Inferior parietal cortex (tissue), 1 donor: ENCODE measurements around the gene TMEM92.
A peak's percentile ranks its signal among the peaks of the same experiment; 100 is the strongest.
"Not testable (repeated sequence)": the region's sequence is repeated elsewhere in the genome, so short reads cannot be mapped to it uniquely, and the experiment has no call there.

Source experiments
- DNase-seq: peaks from one replicate; pipeline ENCODE4 v3.0.0-alpha.2; 2016; ENCODE audit errors: extremely low spot score

Gene TMEM92

DNA sequence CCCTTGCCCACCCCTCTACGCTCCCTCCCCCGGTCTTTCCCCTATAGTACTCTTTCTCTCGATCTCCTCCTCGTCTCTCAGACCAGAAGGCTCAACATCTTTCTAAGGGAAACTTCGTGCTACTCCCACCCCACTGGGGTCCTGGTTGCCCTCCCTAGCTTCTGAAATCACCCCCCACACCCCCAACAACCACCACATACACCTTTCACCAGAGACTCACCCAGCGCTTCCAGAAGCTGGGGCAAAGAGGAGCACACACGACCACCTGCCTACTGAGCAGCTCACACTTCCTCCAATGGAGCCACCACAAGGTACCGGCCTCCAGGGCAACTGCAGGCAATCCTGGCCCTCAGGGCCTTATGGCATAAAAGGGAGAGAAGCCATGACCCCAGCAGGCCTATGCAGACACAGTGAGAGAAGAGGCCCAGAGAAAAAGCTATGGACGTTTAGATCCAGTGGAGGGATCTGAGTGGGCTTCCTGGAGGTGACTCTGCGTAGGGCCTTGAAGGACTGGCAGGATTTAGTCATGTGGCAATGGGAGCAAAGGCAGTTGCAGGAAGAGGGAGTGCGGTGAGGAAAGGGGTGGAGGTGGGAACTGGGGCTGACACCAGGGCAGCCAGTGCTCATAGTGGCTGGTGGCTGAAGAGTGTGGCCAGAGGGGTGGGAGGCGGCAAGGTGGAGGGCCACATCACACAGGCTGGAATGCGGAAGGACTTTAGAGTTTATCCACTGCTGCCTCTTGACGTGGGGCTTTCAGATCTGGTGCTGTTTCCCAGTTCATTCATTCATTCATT lies 12.1 kb upstream of the TMEM92 start:
- no peak for DNase-seq

GRCh38 chr17:50263331-50264262 lies 10.7 kb upstream of the TMEM92 start:
- DNase-seq = no peak

DNA sequence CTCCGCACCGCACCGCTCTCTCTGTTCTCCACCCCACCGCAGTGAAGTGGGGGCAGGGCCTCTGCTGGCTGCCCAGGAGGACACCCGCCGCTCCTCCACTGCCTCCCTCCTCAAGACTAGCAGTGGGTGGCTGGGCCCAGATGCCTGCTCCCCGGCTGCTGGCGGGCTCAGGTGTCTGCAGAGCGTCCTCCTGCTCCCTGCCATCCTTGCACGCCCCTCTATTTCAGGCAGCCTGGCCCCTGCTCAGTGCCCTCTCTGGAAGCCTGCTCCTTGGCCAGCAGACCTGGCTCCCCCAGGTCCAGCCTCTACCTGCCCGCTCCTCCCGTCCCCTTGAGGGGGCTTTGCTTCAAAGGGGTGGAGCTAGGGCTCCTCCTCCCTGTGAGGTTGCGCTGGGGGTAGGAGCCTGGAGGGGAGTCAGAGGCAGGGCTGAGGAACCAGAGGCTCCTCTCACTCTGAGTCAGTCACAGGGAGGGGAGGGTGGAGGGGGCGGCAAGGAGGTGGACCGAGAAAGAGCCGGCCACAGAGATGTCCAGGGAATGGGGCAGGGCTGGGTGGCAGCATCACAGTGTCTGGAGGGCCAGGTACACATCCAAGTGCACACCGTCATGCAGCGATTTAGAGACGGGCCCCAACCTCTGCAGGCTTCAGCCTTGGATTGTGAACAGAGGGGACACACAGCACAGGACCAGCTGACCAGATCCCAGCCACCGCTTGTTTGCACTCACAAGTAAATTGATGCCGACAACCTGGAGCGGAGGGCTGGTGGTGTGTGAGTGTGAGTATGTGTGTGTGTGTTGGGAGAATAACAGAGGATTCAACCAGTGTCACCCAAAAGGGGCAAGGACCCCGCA lies 9.8 kb upstream of the TMEM92 start:
- DNase-seq = no peak

DNA sequence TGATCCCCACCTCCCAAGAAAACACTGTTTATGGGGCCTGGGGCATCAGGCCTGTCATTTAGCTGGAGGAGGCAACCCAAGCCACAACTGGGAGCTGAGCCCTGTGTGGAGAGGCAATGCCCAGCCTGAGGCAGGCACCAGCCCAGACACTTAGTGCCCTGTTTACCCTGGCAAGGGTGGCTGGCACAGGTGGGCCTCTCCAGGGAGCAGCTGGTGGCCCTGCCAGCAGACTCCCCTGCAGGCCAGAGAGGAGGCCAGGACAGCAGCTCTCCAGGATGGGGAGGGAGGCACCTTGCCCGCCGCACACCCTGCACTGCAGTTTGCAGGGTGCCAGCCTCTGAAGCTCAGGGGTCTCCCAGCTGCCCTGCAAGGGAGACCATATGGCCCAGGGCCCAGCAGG lies 9.1 kb upstream of the TMEM92 start:
- DNase-seq = no peak

- DNase-seq = no peak
Measured at GRCh38 chr17:50265690-50266315, 8.5 kb upstream of the TMEM92 start.

DNA sequence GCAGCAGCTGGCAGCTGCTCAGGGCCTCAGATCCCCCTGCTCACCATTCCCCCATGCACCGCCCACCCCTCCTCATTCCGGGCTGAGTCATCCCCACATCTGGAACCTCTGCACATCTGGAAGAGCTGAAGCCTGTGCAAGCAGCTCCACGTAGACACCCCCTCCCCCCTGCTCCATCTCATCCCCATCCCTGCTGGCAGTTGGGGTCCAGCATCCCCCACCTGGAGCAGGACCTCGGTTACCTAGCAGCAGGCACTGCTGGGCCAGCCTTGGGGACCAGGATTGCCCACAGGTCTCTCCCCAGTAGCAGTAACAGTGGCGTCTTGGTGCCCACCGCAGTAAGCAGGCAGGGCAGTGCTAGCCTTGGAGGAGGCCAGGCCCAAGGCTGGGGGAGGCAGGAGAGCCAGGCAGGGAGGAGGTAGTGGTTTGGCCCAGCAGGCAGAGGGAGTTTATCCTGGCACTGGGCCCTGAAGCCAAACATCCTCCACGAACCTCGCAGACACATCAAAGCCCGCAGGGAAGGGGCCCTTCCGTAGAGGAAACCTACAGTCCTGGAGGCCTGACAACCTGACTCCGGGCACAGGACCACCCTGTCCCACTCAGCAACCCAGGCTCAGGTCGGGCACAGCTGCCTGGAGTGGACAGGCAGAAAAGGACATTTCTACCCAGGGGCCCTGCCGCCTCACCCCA lies 7.7 kb upstream of the TMEM92 start:
- no peak for DNase-seq

- no peak for DNase-seq
Measured at GRCh38 chr17:50267074-50267841, 7.0 kb upstream of the TMEM92 start.

GRCh38 chr17:50268026-50268425 lies 6.2 kb upstream of the TMEM92 start:
- DNase-seq = no peak

DNA sequence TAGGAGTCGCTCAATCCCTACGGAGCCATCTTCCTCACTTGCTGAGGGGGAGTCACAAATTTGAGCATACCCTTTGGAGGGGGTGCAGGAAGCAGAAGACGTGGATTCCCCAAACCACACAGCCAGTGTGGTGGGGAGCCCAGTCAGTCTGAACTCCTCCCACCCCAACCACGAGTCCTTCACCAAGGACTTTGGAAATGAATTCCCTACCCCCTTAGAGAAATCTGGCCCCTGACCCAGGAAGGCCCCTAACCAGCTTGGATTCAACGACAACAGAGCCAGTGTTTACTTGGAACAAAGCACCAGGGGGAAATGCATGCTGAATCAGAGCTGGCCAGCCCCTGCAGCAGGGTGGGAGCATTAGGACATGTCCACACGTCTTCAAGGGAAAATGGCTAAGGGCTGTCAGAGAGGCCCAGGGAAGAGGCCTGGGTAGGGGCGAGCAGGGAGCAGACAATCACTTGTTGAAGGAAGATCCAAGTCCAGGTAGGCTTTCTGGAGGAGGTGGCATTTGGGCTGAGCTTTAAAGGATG lies 5.5 kb upstream of the TMEM92 start:
- no peak for DNase-seq

DNA sequence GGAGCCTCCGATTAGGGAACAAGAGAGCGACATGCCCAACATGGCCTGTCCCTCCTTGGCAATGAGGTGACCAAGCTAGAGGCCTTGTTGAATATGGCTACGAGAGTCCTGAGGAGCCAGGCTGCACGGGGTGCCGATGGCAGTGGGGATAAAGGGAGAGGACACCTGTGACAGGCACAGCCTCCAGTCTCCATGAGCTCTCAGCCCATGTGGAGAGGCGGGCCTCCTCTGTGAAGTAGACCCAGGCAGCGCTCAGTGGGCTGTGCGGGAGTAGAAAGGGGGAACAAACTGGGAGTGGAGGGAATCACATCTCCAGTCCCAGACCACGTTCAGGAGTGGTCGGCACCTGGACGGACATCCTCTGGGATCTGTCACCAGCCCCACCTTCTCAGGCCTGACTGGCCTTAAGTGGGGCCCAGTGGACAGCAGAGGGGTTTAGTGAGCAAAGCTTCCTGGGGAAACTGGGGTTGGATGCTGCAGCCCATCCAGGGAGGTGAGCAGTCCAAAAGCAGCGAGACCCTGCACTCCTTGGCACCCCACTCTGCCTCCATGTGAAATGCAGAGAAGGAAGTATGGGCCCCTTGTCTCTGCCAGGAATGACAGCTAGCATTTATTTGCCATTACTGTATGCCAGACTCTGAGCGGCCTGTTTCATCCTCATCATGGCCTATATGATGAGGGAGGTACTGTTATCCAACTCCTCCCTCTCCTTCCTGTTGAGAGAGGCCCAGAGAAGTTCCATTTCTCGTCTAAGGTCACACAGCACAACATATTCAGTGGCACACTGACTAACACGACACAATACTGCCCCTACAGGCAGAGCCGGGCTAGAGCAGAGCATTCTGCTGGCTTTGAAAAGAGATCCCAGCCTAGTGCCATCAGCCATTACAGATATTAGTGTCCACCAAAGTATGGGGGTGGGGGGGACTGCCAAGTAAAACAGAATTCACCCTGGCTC lies 4.5 kb upstream of the TMEM92 start:
- peak; percentile 61 for DNase-seq

- DNase-seq = no peak
Measured at GRCh38 chr17:50270435-50271362, 3.6 kb upstream of the TMEM92 start.

GRCh38 chr17:50271363-50271750 lies 2.9 kb upstream of the TMEM92 start:
- not testable (repeated sequence) for DNase-seq

- no peak for DNase-seq
Measured at GRCh38 chr17:50272246-50272645, 2.0 kb upstream of the TMEM92 start.

DNA sequence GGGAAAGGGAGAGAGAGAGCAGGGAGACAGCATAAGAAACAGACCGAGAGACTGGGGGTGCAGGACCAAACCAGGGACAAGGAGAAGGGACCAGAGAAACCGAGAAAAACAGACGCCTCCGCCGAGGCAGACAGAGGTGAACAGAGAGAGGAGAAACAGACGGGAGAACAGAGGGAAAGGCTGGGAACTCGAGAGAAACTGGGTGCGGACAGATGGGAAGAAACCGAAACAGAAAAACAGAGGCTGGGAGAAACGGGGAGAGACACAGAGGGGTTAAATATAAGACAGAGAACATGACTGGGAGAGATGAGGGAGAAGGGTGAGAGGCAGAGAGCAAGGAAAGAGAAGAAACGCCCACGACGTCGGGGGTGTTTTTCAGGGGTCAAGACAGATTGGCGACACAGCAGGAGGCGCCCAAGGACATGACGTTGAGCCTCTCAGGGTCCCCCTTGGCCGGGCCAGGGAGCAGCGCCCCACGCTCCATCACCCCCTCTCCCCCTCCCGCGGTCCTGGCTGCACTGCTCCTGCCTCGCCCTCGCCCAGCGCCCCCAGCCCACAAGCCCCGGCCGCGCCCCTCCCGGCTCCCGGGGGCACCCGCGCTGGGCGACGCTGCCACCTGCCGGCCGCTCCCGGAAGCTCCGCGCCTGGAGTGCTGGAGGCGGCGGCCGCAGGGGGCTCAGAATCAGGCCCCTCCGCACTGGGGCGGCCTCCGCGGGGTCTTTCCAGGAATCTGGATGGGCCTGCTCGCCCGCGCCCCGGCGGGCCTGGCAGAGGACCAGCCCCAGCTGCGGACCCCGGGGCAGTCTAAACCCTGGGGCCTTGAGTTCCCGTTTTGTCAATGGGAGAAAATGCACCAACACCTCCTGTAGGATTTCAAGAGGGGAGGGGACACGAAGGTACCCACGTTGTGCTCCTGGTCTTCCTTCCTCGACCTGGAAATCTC lies 1.3 kb upstream of the TMEM92 start:
- peak; percentile 41 for DNase-seq

GRCh38 chr17:50273654-50274040 lies 619 bp upstream of the TMEM92 start:
- no peak for DNase-seq

DNA sequence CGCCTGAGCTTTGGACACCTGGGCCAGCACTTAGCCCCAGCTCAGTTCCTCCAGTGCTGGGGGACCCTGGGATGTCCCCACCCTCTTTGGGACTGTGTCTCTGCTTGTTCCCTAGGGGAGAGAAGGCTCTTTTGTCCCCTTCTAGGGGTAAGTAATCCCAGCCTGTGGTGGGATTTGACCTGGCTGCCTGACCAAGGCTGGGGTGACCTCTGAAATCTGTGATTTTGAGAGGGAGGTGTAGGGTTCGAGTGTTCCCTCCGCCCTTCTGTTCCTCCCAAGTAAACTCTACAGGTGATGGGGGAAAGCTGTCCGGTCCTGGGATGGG lies 593 bp downstream of the TMEM92 start:
- DNase-seq = no peak

GRCh38 chr17:50275279-50275678 lies 1.0 kb downstream of the TMEM92 start:
- DNase-seq = no peak
